ENCODE data around the gene CD84. TPM values are rescaled to one million over a fixed set of nuclear protein-coding genes. Genes with fewer than 3 reads are reported as not detected.
"Not testable (repeated sequence)": the region's sequence is repeated elsewhere in the genome, so short reads cannot be mapped to it uniquely, and the experiment has no call there.

CD84 gene
- total RNA-seq (2022) (not detected in 2 replicates), Bru-seq, nascent RNA (percentile 2 among the genes with signal in this experiment), BruChase-seq, experiment 1, labeled RNA remaining after a 2-hour chase (not detected), BruChase-seq, experiment 2, labeled RNA remaining after a 6-hour chase (not detected)
- long read RNA-seq = 0 reads

GRCh38 chr1:160579216-160579701 lies at the start of gene CD84:
CD84 (minus strand) TSS chr1:160579496; CDS start chr1:160579437, 59 bp downstream.
- CTCF ChIA-PET = no interaction called here
- H3K9me3 ChIP-seq = no peaks in the 10 kb centered on the region
- no TSS peak for BruUV-seq (replicated peaks)
- no peak for DNase-seq
- intact Hi-C loops (cut with micrococcal nuclease; ENCODE audit: unreplicated experiment) = no loop called here
- H3K27me3 ChIP-seq (replicated peaks; ENCODE audit: control insufficient read depth, insufficient read depth, low read length) = no peaks in the 10 kb centered on the region
- H3K36me3 Mint-ChIP-seq (ENCODE audit: insufficient read depth, unreplicated experiment) = no peaks in the 10 kb centered on the region
- H3K4me3 ChIP-seq (ENCODE audit: low read depth, low read length) = no peak within 1 kb of the TSS
- H3K4me1 Mint-ChIP-seq (ENCODE audit: low read depth, unreplicated experiment) = no peaks in the 10 kb centered on the region
- H3K27me3 Mint-ChIP-seq (ENCODE audit: insufficient read depth, unreplicated experiment) = peaks cover 3% of the 10 kb centered on the region
- no peak within 1 kb of the TSS for H3K27ac Mint-ChIP-seq (ENCODE audit: unreplicated experiment)
- no peak within 1 kb of the TSS for H3K4me3 Mint-ChIP-seq (ENCODE audit: unreplicated experiment)
- H3K9me3 Mint-ChIP-seq (ENCODE audit: unreplicated experiment) = no peaks in the 10 kb centered on the region
- TF ChIP-seq CTCF (IDR thresholded peaks at IDR 0.05; ENCODE audit: insufficient read depth in 1 of 2, low read depth in 1 of 2, low read length in 1 of 2, severe bottlenecking in 1 of 2, unreplicated experiment in 1 of 2) = no peak
- POLR2A ChIA-PET = no interaction called here
- peaks cover 6% of the 10 kb centered on the region; the same call in 1 of the 2 replicates for H3K4me1 ChIP-seq
- no peaks in the 10 kb centered on the region for H3K36me3 ChIP-seq (ENCODE audit: control insufficient read depth, insufficient read depth, low read length)

GRCh38 chr1:160628799-160629263 lies 49.5 kb upstream of the CD84 start:
- no peaks in the 10 kb centered on the region for H3K36me3 Mint-ChIP-seq (ENCODE audit: insufficient read depth, unreplicated experiment)
- H3K9me3 Mint-ChIP-seq (ENCODE audit: unreplicated experiment) = no peaks in the 10 kb centered on the region
- ChIA-PET POLR2A (no interaction called here), CTCF (no interaction called here)
- H3K27me3 ChIP-seq (replicated peaks; ENCODE audit: control insufficient read depth, insufficient read depth, low read length) = no peaks in the 10 kb centered on the region
- peaks cover 18% of the 10 kb centered on the region for H3K4me1 Mint-ChIP-seq (ENCODE audit: low read depth, unreplicated experiment)
- intact Hi-C loops (cut with micrococcal nuclease; ENCODE audit: unreplicated experiment) = no loop called here
- no peaks in the 10 kb centered on the region for H3K36me3 ChIP-seq (ENCODE audit: control insufficient read depth, insufficient read depth, low read length)
- H3K27me3 Mint-ChIP-seq (ENCODE audit: insufficient read depth, unreplicated experiment) = no peaks in the 10 kb centered on the region
- no TSS peak for BruUV-seq (replicated peaks)
- TF ChIP-seq CTCF (IDR thresholded peaks at IDR 0.05; ENCODE audit: insufficient read depth in 1 of 2, low read depth in 1 of 2, low read length in 1 of 2, severe bottlenecking in 1 of 2, unreplicated experiment in 1 of 2) = no peak
- no peak overlapping the region for H3K4me3 ChIP-seq (ENCODE audit: low read depth, low read length)
- no peak for DNase-seq
- peaks cover 35% of the 10 kb centered on the region for H3K4me1 ChIP-seq
- no peak overlapping the region for H3K4me3 Mint-ChIP-seq (ENCODE audit: unreplicated experiment)
- H3K9me3 ChIP-seq = no peaks in the 10 kb centered on the region
- no peak overlapping the region for H3K27ac Mint-ChIP-seq (ENCODE audit: unreplicated experiment)

- H3K9me3 Mint-ChIP-seq (ENCODE audit: unreplicated experiment); POLR2A ChIA-PET; H3K36me3 ChIP-seq (ENCODE audit: control insufficient read depth, insufficient read depth, low read length); BruUV-seq (replicated peaks); DNase-seq; H3K27me3 ChIP-seq (replicated peaks; ENCODE audit: control insufficient read depth, insufficient read depth, low read length); H3K27me3 Mint-ChIP-seq (ENCODE audit: insufficient read depth, unreplicated experiment); H3K9me3 ChIP-seq; H3K4me3 Mint-ChIP-seq (ENCODE audit: unreplicated experiment); H3K4me3 ChIP-seq (ENCODE audit: low read depth, low read length); intact Hi-C loops (cut with micrococcal nuclease; ENCODE audit: unreplicated experiment); H3K27ac Mint-ChIP-seq (ENCODE audit: unreplicated experiment); H3K36me3 Mint-ChIP-seq (ENCODE audit: insufficient read depth, unreplicated experiment); CTCF ChIA-PET: not testable (repeated sequence)
- peaks cover 35% of the 10 kb centered on the region for H3K4me1 ChIP-seq
- H3K4me1 Mint-ChIP-seq (ENCODE audit: low read depth, unreplicated experiment) = peaks cover 18% of the 10 kb centered on the region
Measured at GRCh38 chr1:160627677-160628289, 48.5 kb upstream of the CD84 start.

Data from Caco-2 (cell line).